Prostate gland (tissue), 2 donors: ENCODE results near the gene NTRK2. TPM values are rescaled to one million over a fixed set of nuclear protein-coding genes. Genes with fewer than 3 reads are reported as not detected.

Experiments used
- DNase-seq: peaks from one replicate; pipeline ENCODE4 v3.0.0-alpha.2; 2019; ENCODE audit warnings: low spot score
- H3K27ac ChIP-seq, 2 donors: fragments of 200-600 bp; sonication (generic); 2 replicates each; pipeline ENCODE4 v1.5.1; 2017 to 2019
- H3K27me3 ChIP-seq: fragments of 200-600 bp; sonication (generic); replicated peaks from 2 replicates; pipeline ENCODE4 v1.5.1; 2019; ENCODE audit not compliant: insufficient read depth
- H3K36me3 ChIP-seq, 2 donors: fragments of 200-600 bp; sonication (generic); 1 replicate in 1 of 2; 2 replicates in 1 of 2; pipeline versions ENCODE4 v1.5.1 to v1.8.1; 2017 to 2019
- H3K4me1 ChIP-seq: fragments of 200-600 bp; sonication (generic); replicated peaks from 2 replicates; pipeline ENCODE4 v1.5.1; 2019
- H3K4me3 ChIP-seq, 2 donors: fragments of 200-600 bp; sonication (generic); 2 replicates each; pipeline ENCODE4 v1.5.1; 2017 to 2019
- H3K9me3 ChIP-seq: fragments of 200-600 bp; sonication (generic); 2 replicates; pipeline ENCODE4 v1.5.1; 2017
- CTCF ChIP-seq, 4 experiments: fragments of 200-600 bp in 2 of 4; fragments of 450-650 bp in 2 of 4; sonication (generic) in 2 of 4; IDR thresholded peaks; 1 replicate in 3 of 4; 2 replicates in 1 of 4; pipeline ENCODE4 v1.5.1; 2016 to 2019; ENCODE audit warnings: antibody characterized with exemption in 4 of 4, mild to moderate bottlenecking in 2 of 4, moderate library complexity in 2 of 4
- POLR2A ChIP-seq: fragments of 450-650 bp; IDR thresholded peaks from one replicate; pipeline ENCODE4 v1.6.1; 2016; ENCODE audit warnings: antibody characterized with exemption, mild to moderate bottlenecking
- POLR2AphosphoS5 ChIP-seq: sonication (generic); formaldehyde crosslinking; IDR thresholded peaks from one replicate; pipeline ENCODE4 v1.6.1; 2017; ENCODE audit warnings: antibody characterized with exemption
- WGBS: methylation state at CpG from one replicate; pipeline ENCODE4 v1.1.5; 2018; 5-methylcytosine and 5-hydroxymethylcytosine counted together
- intact Hi-C: fragments of 100-400 bp; cut with DNase I; formaldehyde crosslinking; loops from one replicate; pipeline ENCODE4 v1.14.2; 2022
- total RNA-seq, 2 donors: library from RNA; depleted of rRNA; stranded (reverse); fragments of >200 nt; gene quantifications; one replicate each; pipeline ENCODE4 v1.1.0, GENCODE V29; 2016

The NTRK2 gene
- total RNA-seq, 2 donors from 2014 or later, result 2.3 to 11.1 TPM

GRCh38 chr9:84794981-84795637, 125.6 kb downstream of the NTRK2 start:
- 87% methylated on average over 10 of the region's 10 CpGs for WGBS
- TF ChIP-seq POLR2AphosphoS5 (no peak), POLR2A (no peak), CTCF (IDR thresholded peaks at IDR 0.05) (no peak)

GRCh38 chr9:84796404-84796803, 126.9 kb downstream of the NTRK2 start:
- no peaks in the 10 kb centered on the region for H3K9me3 ChIP-seq
- 86% methylated on average over 1 of the region's 1 CpG for WGBS
- DNase-seq, result no peak
- no peaks in the 10 kb centered on the region for H3K27me3 ChIP-seq
- no peak for TF ChIP-seq POLR2A
- no peak for TF ChIP-seq CTCF (IDR thresholded peaks at IDR 0.05)
- TF ChIP-seq POLR2AphosphoS5, result no peak
- no peaks in the 10 kb centered on the region for H3K36me3 ChIP-seq
- H3K4me1 ChIP-seq, result no peaks in the 10 kb centered on the region
- intact Hi-C loops, result no loop called here
- no peak overlapping the region for H3K27ac ChIP-seq
- no peak overlapping the region for H3K4me3 ChIP-seq

More at GRCh38 chr9:84794981-84795637, 125.6 kb downstream of the NTRK2 start:
- H3K36me3 ChIP-seq, result no peaks in the 10 kb centered on the region
- no peaks in the 10 kb centered on the region for H3K27me3 ChIP-seq
- H3K27ac ChIP-seq, result no peak overlapping the region
- H3K9me3 ChIP-seq, result no peaks in the 10 kb centered on the region
- no peak overlapping the region for H3K4me3 ChIP-seq
- DNase-seq, result no peak
- no peaks in the 10 kb centered on the region for H3K4me1 ChIP-seq
- intact Hi-C loops, result no loop called here

GRCh38 chr9:84799251-84799650, 129.7 kb downstream of the NTRK2 start:
- H3K27ac ChIP-seq, result no peak overlapping the region
- WGBS, result 31% methylated on average over 2 of the region's 2 CpGs
- no peak for DNase-seq
- H3K4me3 ChIP-seq, result no peak overlapping the region
- no peaks in the 10 kb centered on the region for H3K27me3 ChIP-seq
- intact Hi-C loops, result no loop called here
- no peaks in the 10 kb centered on the region for H3K4me1 ChIP-seq
- H3K9me3 ChIP-seq, result no peaks in the 10 kb centered on the region
- no peaks in the 10 kb centered on the region for H3K36me3 ChIP-seq
- TF ChIP-seq POLR2A (no peak), CTCF (IDR thresholded peaks at IDR 0.05) (no peak), POLR2AphosphoS5 (no peak)

- no peaks in the 10 kb centered on the region for H3K27me3 ChIP-seq
- H3K36me3 ChIP-seq, result no peaks in the 10 kb centered on the region
- intact Hi-C loops, result no loop called here
- no peak overlapping the region for H3K4me3 ChIP-seq
- no peak for DNase-seq
- H3K9me3 ChIP-seq, result no peaks in the 10 kb centered on the region
- TF ChIP-seq CTCF (IDR thresholded peaks at IDR 0.05), result no peak
- WGBS, result 59% methylated on average over 5 of the region's 5 CpGs
- H3K27ac ChIP-seq, result no peak overlapping the region
- no peaks in the 10 kb centered on the region for H3K4me1 ChIP-seq
Observed at GRCh38 chr9:84804951-84805694, 135.6 kb downstream of the NTRK2 start.

GRCh38 chr9:84807431-84807830, 137.9 kb downstream of the NTRK2 start:
- no peak for TF ChIP-seq CTCF (IDR thresholded peaks at IDR 0.05)
- no peak for TF ChIP-seq POLR2AphosphoS5
- WGBS, result 96% methylated on average over 5 of the region's 5 CpGs
- no peaks in the 10 kb centered on the region for H3K36me3 ChIP-seq
- H3K27ac ChIP-seq, result no peak overlapping the region
- H3K4me3 ChIP-seq, result no peak overlapping the region
- H3K4me1 ChIP-seq, result no peaks in the 10 kb centered on the region
- intact Hi-C loops, result no loop called here
- H3K9me3 ChIP-seq, result no peaks in the 10 kb centered on the region
- no peaks in the 10 kb centered on the region for H3K27me3 ChIP-seq
- no peak for DNase-seq
